Mucosa of rectum (tissue), 2 donors: ENCODE results near the gene ZC3H15.

Experiments
- H3K27ac ChIP-seq, 2 donors: one replicate each; pipeline ENCODE4 v1.7.0; 2013; ENCODE audit warnings: inconsistent platforms in 2 of 2, low read depth in 2 of 2, low read length in 2 of 2
- H3K27me3 ChIP-seq, 2 donors: one replicate each; pipeline ENCODE4 v1.7.0; 2013; ENCODE audit warnings: low read length in 2 of 2; ENCODE audit not compliant: control insufficient read depth in 2 of 2, insufficient read depth in 2 of 2
- H3K36me3 ChIP-seq, 2 donors: one replicate each; pipeline ENCODE4 v1.7.0; 2013; ENCODE audit warnings: low read length in 2 of 2; ENCODE audit not compliant: control insufficient read depth in 2 of 2, insufficient read depth in 2 of 2
- H3K4me1 ChIP-seq, 2 donors: one replicate each; pipeline ENCODE4 v1.7.0; 2013; ENCODE audit warnings: low read length in 2 of 2, mild to moderate bottlenecking in 1 of 2; ENCODE audit not compliant: control insufficient read depth in 2 of 2, insufficient read depth in 2 of 2
- H3K4me3 ChIP-seq, 2 donors: one replicate each; pipeline ENCODE4 v1.7.0; 2013; ENCODE audit warnings: low read length in 2 of 2
- H3K9ac ChIP-seq, 2 donors: one replicate each; pipeline ENCODE4 v1.7.0; 2013; ENCODE audit warnings: low read length in 2 of 2, low read depth in 1 of 2, mild to moderate bottlenecking in 1 of 2
- H3K9me3 ChIP-seq, 2 donors: one replicate each; pipeline ENCODE4 v1.7.0; 2013; ENCODE audit warnings: low read length in 2 of 2; ENCODE audit not compliant: control insufficient read depth in 2 of 2
- donor health status: healthy.
- donor health status: Normal muscosa, but diverticular disease.

Gene ZC3H15

DNA sequence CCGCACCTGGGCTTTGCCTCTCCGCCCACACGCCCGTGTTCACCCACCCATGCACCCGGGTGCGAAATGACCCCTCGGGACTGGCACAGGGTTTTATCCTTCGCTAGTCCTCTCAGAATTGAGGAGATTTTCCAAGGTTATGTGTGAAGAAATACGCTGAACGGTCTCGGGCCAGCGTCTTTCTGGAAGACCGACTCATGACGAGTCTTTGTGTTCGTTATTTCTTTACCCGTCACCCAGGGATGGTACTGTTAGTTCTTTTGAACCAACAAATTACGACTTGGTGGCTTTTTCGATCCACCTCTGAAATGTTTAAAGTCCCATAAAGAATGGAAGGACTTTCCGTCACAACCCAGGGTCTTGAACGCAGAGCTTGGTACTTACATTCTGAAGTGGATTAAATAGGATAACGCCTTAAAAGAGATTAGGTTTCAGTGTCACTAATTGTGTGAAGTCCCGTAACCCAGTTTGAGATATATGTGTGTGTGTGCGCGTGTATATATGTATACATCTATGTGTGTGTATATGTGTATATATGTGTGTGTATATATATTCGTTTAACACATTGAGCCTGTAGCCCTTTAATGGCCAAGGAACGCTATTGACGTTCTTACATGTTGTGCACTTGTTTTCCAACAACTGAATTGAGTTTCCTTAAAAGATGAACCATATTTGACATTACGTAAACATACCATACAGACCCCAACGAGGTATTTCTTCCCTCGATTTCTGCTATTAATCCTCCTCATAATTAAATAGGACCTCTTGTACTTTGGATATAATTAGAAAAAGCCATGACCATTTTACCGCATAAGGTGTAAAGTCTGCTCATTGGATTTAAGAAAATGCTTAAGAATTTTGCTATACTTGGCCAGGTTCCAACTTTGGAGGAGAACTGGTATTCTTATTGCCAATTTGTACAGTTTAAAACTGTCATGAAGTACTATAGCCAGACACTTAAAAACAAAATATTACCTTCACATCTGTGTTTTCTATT lies 889 bp downstream of the ZC3H15 start:
- Histone ChIP-seq H3K27me3 (no peaks in the 10 kb centered on the region), H3K4me3 (peak overlapping the region; percentile 88 to 97), H3K36me3 (no peaks in the 10 kb centered on the region), H3K27ac (peak overlapping the region; percentile 89 to 96), H3K9me3 (no peaks in the 10 kb centered on the region), H3K9ac (peak overlapping the region; percentile 92 to 93), H3K4me1 (peaks cover 22 to 23% of the 10 kb centered on the region in 2 donors)

DNA sequence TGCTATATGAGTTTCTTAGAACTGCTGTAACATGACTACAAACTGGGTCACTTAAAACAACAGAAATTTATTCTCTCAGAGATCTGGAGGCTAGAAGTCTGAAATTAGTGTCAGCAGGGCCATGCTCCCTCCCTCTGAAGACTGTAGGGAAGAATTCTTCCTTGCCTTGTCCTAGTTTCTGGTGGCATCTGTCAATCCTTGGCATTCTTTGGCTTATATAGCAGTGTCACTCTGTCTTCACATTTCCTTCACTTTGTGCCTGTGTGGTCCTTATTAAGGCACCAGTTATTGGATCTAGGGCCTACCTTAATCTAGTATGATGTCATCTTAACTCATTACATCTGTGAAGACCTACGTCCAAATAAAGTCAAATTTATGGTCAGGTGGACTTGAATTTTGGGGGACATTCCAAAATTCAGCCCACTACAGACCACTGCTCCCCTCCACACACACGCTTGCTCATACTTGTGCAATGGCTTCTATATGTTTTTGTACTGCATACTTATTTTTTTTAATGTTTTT lies 7.6 kb downstream of the ZC3H15 start:
- Histone ChIP-seq H3K4me1 (peaks cover 0 to 2% of the 10 kb centered on the region in 2 donors), H3K27ac (no peak overlapping the region)

DNA sequence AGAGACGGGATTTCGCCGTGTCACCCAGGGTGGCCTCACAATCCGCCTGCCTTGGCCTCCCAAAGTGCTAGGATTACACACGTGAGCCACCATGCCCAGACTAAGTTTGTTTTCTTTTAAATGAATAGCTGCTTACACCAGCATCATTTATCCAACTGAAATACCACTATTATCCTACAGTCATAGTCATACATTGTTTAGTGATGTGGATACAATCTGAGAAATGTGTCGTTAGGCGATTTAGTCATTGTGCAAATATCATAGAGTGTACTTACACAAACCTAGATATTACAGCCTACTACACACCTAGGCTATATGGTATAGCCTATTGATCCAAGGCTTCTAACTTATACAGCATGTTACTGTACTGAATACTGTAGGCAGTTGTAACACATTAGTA lies 10.3 kb downstream of the ZC3H15 start:
- H3K4me1 ChIP-seq: no peaks in the 10 kb centered on the region
- H3K27me3 ChIP-seq: no peaks in the 10 kb centered on the region
- H3K9ac ChIP-seq: no peak overlapping the region
- H3K27ac ChIP-seq: no peak overlapping the region
- H3K4me3 ChIP-seq: no peak overlapping the region
- H3K36me3 ChIP-seq: peaks cover 39 to 43% of the 10 kb centered on the region in 2 donors
- no peaks in the 10 kb centered on the region for H3K9me3 ChIP-seq

More for the DNA sequence above, 7.6 kb downstream of the ZC3H15 start:
- Histone ChIP-seq H3K27me3 (no peaks in the 10 kb centered on the region), H3K9ac (no peak overlapping the region), H3K36me3 (peaks cover 17 to 27% of the 10 kb centered on the region in 2 donors), H3K4me3 (no peak overlapping the region), H3K9me3 (no peaks in the 10 kb centered on the region)

DNA sequence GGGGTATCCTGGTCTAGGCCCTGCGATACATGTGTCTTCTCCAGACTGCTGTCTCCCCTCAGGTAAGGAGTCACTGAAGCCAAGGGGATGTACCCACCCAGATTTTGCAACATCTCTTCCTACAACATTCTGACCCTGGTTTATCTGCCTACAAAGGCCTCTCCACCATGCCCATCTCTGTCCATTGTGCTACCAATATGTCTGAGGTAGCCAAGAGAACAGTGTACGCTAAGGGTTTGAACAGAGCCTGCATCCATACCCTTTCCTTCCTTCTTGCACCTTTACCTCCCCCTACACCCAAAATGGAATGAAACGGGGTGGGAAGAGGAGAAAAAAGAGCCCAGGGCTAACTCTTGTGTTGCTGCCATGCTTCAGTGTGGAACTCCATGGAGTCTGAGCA lies 11.9 kb downstream of the ZC3H15 start:
- Histone ChIP-seq H3K27me3 (no peaks in the 10 kb centered on the region), H3K4me1 (no peaks in the 10 kb centered on the region), H3K36me3 (peaks cover 45 to 52% of the 10 kb centered on the region in 2 donors), H3K27ac (no peak overlapping the region), H3K9me3 (no peaks in the 10 kb centered on the region), H3K9ac (no peak overlapping the region), H3K4me3 (no peak overlapping the region)

DNA sequence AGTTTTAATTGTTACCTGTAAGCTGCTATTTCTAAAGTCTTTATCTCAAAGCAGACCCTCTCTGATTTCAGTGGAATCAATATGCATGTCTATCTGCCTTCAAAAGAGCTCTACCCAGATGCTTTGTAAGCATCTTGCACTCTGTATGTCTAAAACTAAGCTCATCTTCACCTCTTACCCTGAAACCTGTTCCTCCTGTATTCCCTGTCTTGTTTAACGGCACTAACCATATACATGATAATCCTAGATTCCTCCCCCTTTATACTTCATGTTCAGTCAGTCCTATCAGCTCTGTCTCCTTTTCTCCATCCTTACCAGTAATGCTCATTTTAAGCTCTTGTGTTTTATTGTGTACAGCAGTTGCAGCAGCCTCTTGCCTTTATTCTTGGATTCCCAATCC lies 12.8 kb downstream of the ZC3H15 start:
- H3K9ac ChIP-seq: no peak overlapping the region
- H3K27ac ChIP-seq: no peak overlapping the region
- H3K4me3 ChIP-seq: no peak overlapping the region
- peaks cover 49 to 56% of the 10 kb centered on the region in 2 donors for H3K36me3 ChIP-seq
- H3K27me3 ChIP-seq: no peaks in the 10 kb centered on the region
- H3K9me3 ChIP-seq: no peaks in the 10 kb centered on the region
- no peaks in the 10 kb centered on the region for H3K4me1 ChIP-seq

DNA sequence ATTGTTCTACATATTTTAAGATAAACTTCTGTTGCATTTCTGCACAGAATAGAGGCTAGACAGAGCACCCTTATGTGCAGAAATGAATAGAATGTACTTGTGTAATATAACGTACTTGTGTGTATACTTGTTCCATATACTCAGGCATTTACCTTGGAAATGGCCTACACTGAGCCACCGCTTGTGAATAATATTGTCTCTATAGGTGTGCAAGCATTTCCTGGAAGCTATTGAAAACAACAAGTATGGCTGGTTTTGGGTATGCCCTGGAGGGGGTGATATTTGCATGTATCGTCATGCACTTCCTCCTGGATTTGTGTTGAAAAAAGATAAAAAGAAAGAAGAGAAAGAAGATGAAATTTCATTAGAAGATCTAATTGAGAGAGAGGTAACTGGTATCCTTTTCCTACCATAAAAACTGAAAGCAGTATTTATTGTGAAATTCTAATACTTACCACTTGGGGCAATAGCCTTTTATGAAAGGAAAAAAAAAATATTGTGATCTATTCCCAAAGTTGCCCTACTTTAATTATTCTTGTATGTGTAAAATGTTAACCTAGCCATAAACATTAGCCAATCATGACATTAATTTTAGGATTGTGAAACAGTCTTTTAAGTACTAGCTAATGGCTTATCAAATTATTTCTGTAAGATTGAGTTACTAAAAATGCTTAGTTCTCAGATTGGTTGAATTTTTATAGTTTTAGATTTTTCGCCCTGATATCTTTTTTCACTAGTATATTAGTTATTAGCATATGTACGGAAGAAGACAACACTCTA lies 18.0 kb downstream of the ZC3H15 start:
- no peaks in the 10 kb centered on the region for H3K27me3 ChIP-seq
- no peak overlapping the region for H3K9ac ChIP-seq
- no peak overlapping the region for H3K4me3 ChIP-seq
- no peaks in the 10 kb centered on the region for H3K4me1 ChIP-seq
- peaks cover 52 to 73% of the 10 kb centered on the region in 2 donors for H3K36me3 ChIP-seq
- H3K9me3 ChIP-seq: no peaks in the 10 kb centered on the region
- H3K27ac ChIP-seq: no peak overlapping the region

DNA sequence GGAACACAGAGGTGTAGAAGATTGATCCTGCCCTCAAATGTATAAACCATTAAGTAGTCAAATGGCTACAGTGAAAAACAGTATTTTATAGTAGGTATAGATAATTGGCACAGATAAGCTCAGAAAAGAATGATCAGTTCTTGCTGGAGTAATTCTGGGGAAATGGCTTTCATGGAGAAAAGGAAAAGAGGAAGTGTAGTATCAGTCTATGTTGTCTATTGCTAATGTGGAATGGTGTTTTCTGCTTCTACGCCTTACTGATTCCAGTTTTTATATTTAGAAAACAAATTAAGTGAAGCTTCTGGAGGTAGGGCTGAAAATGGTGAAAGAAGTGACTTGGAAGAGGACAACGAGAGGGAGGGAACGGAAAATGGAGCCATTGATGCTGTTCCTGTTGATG lies 22.2 kb downstream of the ZC3H15 start:
- no peaks in the 10 kb centered on the region for H3K4me1 ChIP-seq
- H3K36me3 ChIP-seq: peaks cover 47 to 52% of the 10 kb centered on the region in 2 donors
- H3K27me3 ChIP-seq: no peaks in the 10 kb centered on the region
- no peak overlapping the region for H3K4me3 ChIP-seq
- no peak overlapping the region for H3K27ac ChIP-seq
- H3K9me3 ChIP-seq: no peaks in the 10 kb centered on the region
- H3K9ac ChIP-seq: no peak overlapping the region

DNA sequence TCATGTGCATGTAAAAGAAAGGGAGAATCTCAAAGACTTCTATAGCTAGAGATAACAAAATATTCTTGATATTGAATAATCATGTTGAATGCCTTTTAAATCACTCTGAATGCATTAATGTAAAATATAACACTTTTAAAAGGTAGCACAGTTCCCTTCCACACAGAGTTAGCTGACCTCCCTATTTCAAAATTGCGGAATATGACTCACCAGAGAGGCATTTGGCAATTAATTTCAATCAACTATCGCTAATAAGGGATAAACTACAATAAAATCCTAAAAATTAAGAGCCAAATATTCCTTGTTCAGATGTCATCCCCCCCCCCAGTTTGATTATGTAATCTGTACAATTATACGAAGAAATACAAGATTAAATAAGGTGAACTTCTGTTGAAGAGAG lies 29.3 kb downstream of the ZC3H15 start:
- no peak overlapping the region for H3K27ac ChIP-seq
- H3K4me3 ChIP-seq: no peak overlapping the region
- peaks cover 10 to 11% of the 10 kb centered on the region in 2 donors for H3K36me3 ChIP-seq

DNA sequence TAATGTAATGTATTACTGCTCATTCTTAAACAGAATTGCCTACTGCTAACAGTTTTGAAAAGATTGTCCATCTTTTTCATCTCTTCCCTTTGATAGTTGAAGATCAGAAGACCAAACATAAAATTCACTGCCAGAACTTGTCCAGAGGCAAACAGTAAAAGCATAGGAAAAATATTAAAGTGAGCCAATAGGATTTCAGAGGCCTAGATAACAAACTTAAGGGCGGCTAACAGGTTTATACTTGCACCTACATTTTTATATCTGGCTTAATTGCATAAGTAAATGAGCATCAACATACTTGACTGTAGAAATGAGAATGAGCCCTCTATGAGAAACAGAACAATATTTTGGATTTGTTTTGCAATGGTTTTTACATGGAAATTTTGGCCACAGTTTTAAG lies 30.3 kb downstream of the ZC3H15 start:
- peaks cover 9 to 15% of the 10 kb centered on the region in 2 donors for H3K36me3 ChIP-seq
- H3K27ac ChIP-seq: no peak overlapping the region
- no peak overlapping the region for H3K9ac ChIP-seq
- H3K4me3 ChIP-seq: no peak overlapping the region
- H3K4me1 ChIP-seq: no peaks in the 10 kb centered on the region
- no peaks in the 10 kb centered on the region for H3K27me3 ChIP-seq
- no peaks in the 10 kb centered on the region for H3K9me3 ChIP-seq

More for the DNA sequence above, 29.3 kb downstream of the ZC3H15 start:
- Histone ChIP-seq H3K4me1 (no peaks in the 10 kb centered on the region), H3K27me3 (no peaks in the 10 kb centered on the region), H3K9ac (no peak overlapping the region), H3K9me3 (no peaks in the 10 kb centered on the region)

DNA sequence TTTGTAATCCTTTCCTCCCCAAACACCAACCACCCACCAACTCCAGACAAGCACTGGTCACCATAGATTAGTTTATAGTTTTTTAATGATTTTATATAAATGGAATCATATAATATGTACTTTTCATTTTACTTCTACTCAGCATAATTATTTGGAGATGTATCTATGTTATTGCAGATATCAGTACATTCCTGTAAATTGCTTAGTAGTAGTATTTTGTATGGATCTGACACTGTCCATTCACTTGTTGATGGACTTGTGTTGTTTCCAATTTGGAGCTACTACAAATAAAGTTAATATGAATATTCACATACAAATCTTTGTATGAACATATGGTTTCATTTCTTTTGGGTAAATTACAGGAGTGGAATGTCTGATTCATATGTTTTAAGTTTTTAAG lies 31.0 kb downstream of the ZC3H15 start:
- no peaks in the 10 kb centered on the region for H3K9me3 ChIP-seq
- H3K4me1 ChIP-seq: no peaks in the 10 kb centered on the region
- H3K36me3 ChIP-seq: peaks cover 4 to 14% of the 10 kb centered on the region in 2 donors
- H3K9ac ChIP-seq: no peak overlapping the region
- H3K27ac ChIP-seq: no peak overlapping the region
- H3K27me3 ChIP-seq: no peaks in the 10 kb centered on the region
- H3K4me3 ChIP-seq: no peak overlapping the region
